A549 (cell line): Measurements from ENCODE around the gene NXN. TPM values are rescaled to one million over a fixed set of nuclear protein-coding genes. Genes with fewer than 3 reads are reported as not detected.

Source experiments
- ATAC-seq, 2 experiments: fragments of 200-7000 bp in 1 of 2; fragments of >200 bp in 1 of 2; cut with Nextera tagmentation in 1 of 2; cut with Tn5 transposase in 1 of 2; 3 replicates each; pipeline versions ENCODE4 v1.8.0 to v1.9.1; 2018 to 2020; ENCODE audit warnings: mild to moderate bottlenecking in 1 of 2, moderate library complexity in 1 of 2
- CTCF ChIA-PET: fragments of 300-600 bp; sonication (Branson Sonifier 250); formaldehyde crosslinking; extraction: SDS; loops from one replicate; lab custom pipeline; 2021; ENCODE audit warnings: antibody characterized with exemption, inconsistent platforms; lab: Yijun Ruan, JAX
- POLR2A ChIA-PET: fragments of 350-600 bp; formaldehyde crosslinking; extraction: SDS; loops from one replicate; lab custom pipeline; 2021; ENCODE audit warnings: antibody characterized with exemption, inconsistent platforms; lab: Yijun Ruan, JAX
- DNase-seq, 2 experiments: peaks; one replicate each; pipeline versions ENCODE4 v3.0.0 to v3.0.0-alpha.2; 2011 to 2016; ENCODE audit warnings: low read depth in 1 of 2, low spot score in 1 of 2
- FAIRE-seq: peaks from 2 replicates; lab custom pipeline; 2011; peaks lifted over from hg19 to GRCh38; lab: Jason Lieb, UNC
- H3K27ac ChIP-seq, 2 experiments: fragments of >200 bp; sonication (Bioruptor Twin); formaldehyde crosslinking; 3 replicates each; pipeline ENCODE4 v1.5.1; 2016 to 2017
- H3K4me1 ChIP-seq: fragments of >200 bp; sonication (Bioruptor Twin); formaldehyde crosslinking; 3 replicates; pipeline ENCODE4 v1.6.1; 2016
- H3K4me2 ChIP-seq: fragments of >200 bp; sonication (Bioruptor Twin); formaldehyde crosslinking; 3 replicates; pipeline ENCODE4 v1.6.1; 2016
- H3K4me3 ChIP-seq: fragments of >200 bp; sonication (Bioruptor Twin); formaldehyde crosslinking; 3 replicates; pipeline ENCODE4 v1.5.1; 2016
- H3K9me3 ChIP-seq: fragments of >200 bp; sonication (Bioruptor Twin); formaldehyde crosslinking; 3 replicates; pipeline ENCODE4 v1.6.1; 2016
- CBX8 ChIP-seq: fragments of 200-600 bp; sonication (generic); IDR thresholded peaks from 2 replicates; pipeline ENCODE4 v1.6.1; 2016
- E2F6 ChIP-seq: IDR thresholded peaks from 2 replicates; pipeline ENCODE4 v1.6.1; 2012; ENCODE audit warnings: low read depth, borderline replicate concordance
- EHF ChIP-seq: fragments of 250-450 bp; sonication (Bioruptor Pico); IDR thresholded peaks from 2 replicates; pipeline ENCODE4 v1.5.0; 2020; ENCODE audit warnings: mild to moderate bottlenecking
- EHMT2 ChIP-seq: fragments of 200-600 bp; sonication (generic); IDR thresholded peaks from 2 replicates; pipeline ENCODE4 v1.6.1; 2016; ENCODE audit warnings: antibody characterized with exemption, low read depth, mild to moderate bottlenecking, moderate library complexity
- ESRRA ChIP-seq: fragments of 150-350 bp; IDR thresholded peaks from 2 replicates; pipeline ENCODE4 v1.6.1; 2014; ENCODE audit warnings: mild to moderate bottlenecking, low read length, borderline replicate concordance
- GATA3 ChIP-seq: IDR thresholded peaks from 2 replicates; pipeline ENCODE4 v1.6.1; 2012; ENCODE audit warnings: borderline replicate concordance
- HMGXB4 ChIP-seq: fragments of 250-450 bp; sonication (Bioruptor Pico); IDR thresholded peaks from 2 replicates; pipeline ENCODE4 v1.5.0; 2021; ENCODE audit warnings: mild to moderate bottlenecking, moderate library complexity, borderline replicate concordance
- HOXB13 ChIP-seq: fragments of 250-450 bp; sonication (Bioruptor Pico); IDR thresholded peaks from 2 replicates; pipeline ENCODE4 v1.5.0; 2020; ENCODE audit warnings: low read depth, mild to moderate bottlenecking, moderate library complexity
- MAZ ChIP-seq: fragments of 150-350 bp; IDR thresholded peaks from 2 replicates; pipeline ENCODE4 v1.6.1; 2014; ENCODE audit warnings: antibody characterized with exemption, low read depth, low read length, borderline replicate concordance
- MYC ChIP-seq: IDR thresholded peaks from 2 replicates; pipeline ENCODE4 v1.6.1; 2012; ENCODE audit warnings: mild to moderate bottlenecking, inconsistent platforms, low read length, improper control_type of control experiment, borderline replicate concordance
- NR3C1 ChIP-seq: fragments of >200 bp; sonication (Bioruptor Twin); formaldehyde crosslinking; IDR thresholded peaks from 3 replicates; pipeline ENCODE4 v1.6.1; 2017
- REST ChIP-seq: fragments of 200-600 bp; sonication (generic); IDR thresholded peaks from 2 replicates; pipeline ENCODE4 v1.6.1; 2016; ENCODE audit warnings: antibody characterized with exemption, mild to moderate bottlenecking, moderate library complexity
- RNF2 ChIP-seq: fragments of 200-600 bp; sonication (generic); IDR thresholded peaks from 2 replicates; pipeline ENCODE4 v1.6.1; 2016; ENCODE audit warnings: low read depth, mild to moderate bottlenecking, antibody characterized with exemption, moderate library complexity, borderline replicate concordance
- SREBF2 ChIP-seq: fragments of 450-650 bp; IDR thresholded peaks from 2 replicates; pipeline ENCODE4 v1.6.1; 2014; ENCODE audit warnings: mild to moderate bottlenecking, moderate library complexity
- TFCP2L1 ChIP-seq: fragments of 250-450 bp; sonication (Bioruptor Pico); IDR thresholded peaks from 2 replicates; pipeline ENCODE4 v1.5.0; 2021; ENCODE audit warnings: mild to moderate bottlenecking
- USF2 ChIP-seq: fragments of 450-650 bp; IDR thresholded peaks from 2 replicates; pipeline ENCODE4 v1.6.1; 2014; ENCODE audit warnings: antibody characterized with exemption
- ZC3H11A ChIP-seq: fragments of 450-650 bp; IDR thresholded peaks from 2 replicates; pipeline ENCODE4 v1.6.1; 2014; ENCODE audit warnings: antibody characterized with exemption, mild to moderate bottlenecking
- ZFP36 ChIP-seq: fragments of 450-650 bp; IDR thresholded peaks from 2 replicates; pipeline ENCODE4 v1.6.1; 2014; ENCODE audit warnings: borderline replicate concordance; ENCODE audit not compliant: partially characterized antibody
- WGBS: methylation state at CpG from one replicate; pipeline ENCODE4 v1.1.6; 2017; ENCODE audit errors: missing lambda C conversion rate; 5-methylcytosine and 5-hydroxymethylcytosine counted together
- polyA plus RNA-seq, 4 experiments: library from polyadenylated mRNA; depleted of rRNA in 3 of 4; stranded (reverse); fragments of >200 nt; fragmentation: RNase III in 1 of 4; extraction: RNeasy Plus Mini Kit Qiagen cat#74134 plus additional on column Dnase treatment in 1 of 4; gene quantifications; 2 replicates in 3 of 4; 3 replicates in 1 of 4; pipeline ENCODE4 v1.2.3, GENCODE V29; 2011 to 2017

Gene NXN
- polyA plus RNA-seq, 2 of the 4 experiments (the other 2 are of a cell fraction): 24.6 to 31.1 TPM

- ChIA-PET CTCF (interaction anchor here (1.2 kb wide), 1 partner anchor 12 kb away, joined by 6 read pairs; no protein-coding TSS in a partner anchor), POLR2A (no interaction called here)
- DNase-seq: no peak
Measured at GRCh38 chr17:835263-835662, 144.3 kb downstream of the NXN start.

More at GRCh38 chr17:835263-835662, 144.3 kb downstream of the NXN start:
- no peak overlapping the region for H3K4me3 ChIP-seq
- H3K9me3 ChIP-seq: peaks cover 8% of the 10 kb centered on the region
- no peak for ATAC-seq
- no peak overlapping the region for H3K4me2 ChIP-seq
- FAIRE-seq: no peak
- 79% methylated on average over 9 of the region's 9 CpGs for WGBS
- H3K27ac ChIP-seq: no peak overlapping the region
- TF ChIP-seq HOXB13 (CRISPR knock-in tag): no peak
- TF ChIP-seq EHMT2: no peak
- no peak for TF ChIP-seq NR3C1
- TF ChIP-seq TFCP2L1 (CRISPR knock-in tag): no peak
- no peak for TF ChIP-seq EHF (CRISPR knock-in tag)
- no peak for TF ChIP-seq RNF2
- no peak for TF ChIP-seq ESRRA
- no peak for TF ChIP-seq CBX8
- no peak for TF ChIP-seq HMGXB4 (CRISPR knock-in tag)
- no peak for TF ChIP-seq MAZ
- TF ChIP-seq USF2: no peak
- no peak for TF ChIP-seq MYC
- no peak for TF ChIP-seq SREBF2
- no peak for TF ChIP-seq ZC3H11A
- no peak for TF ChIP-seq GATA3
- TF ChIP-seq REST: no peak
- no peak for TF ChIP-seq ZFP36
- no peak for TF ChIP-seq E2F6
- no peaks in the 10 kb centered on the region for H3K4me1 ChIP-seq
